HEK293 (cell line): ENCODE measurements around the gene CNTNAP5.

ENCODE experiments used
- CTCF ChIP-seq: fragments of 450-650 bp; formaldehyde crosslinking; IDR thresholded peaks from 2 replicates; pipeline ENCODE4 v1.5.1; 2016; ENCODE audit warnings: missing biosample characterization, missing genetic modification characterization
- ZNF157 ChIP-seq: fragments of 450-650 bp; formaldehyde crosslinking; IDR thresholded peaks from 2 replicates; pipeline ENCODE4 v1.5.1; 2016; ENCODE audit warnings: missing biosample characterization, missing genetic modification characterization
- ZNF514 ChIP-seq: fragments of 450-650 bp; formaldehyde crosslinking; IDR thresholded peaks from 2 replicates; pipeline ENCODE4 v1.5.1; 2016; ENCODE audit warnings: missing biosample characterization, missing genetic modification characterization

- TF ChIP-seq CTCF (tag by site-specific recombination) (no peak), ZNF157 (tag by site-specific recombination) (no peak), ZNF514 (tag by site-specific recombination) (no peak)
Measured at GRCh38 chr2:124570872-124571271, 545.8 kb downstream of the CNTNAP5 start.
